ENCODE results near the gene TOMM40L.
"Not testable (repeated sequence)": the region's sequence is repeated elsewhere in the genome, so short reads cannot be mapped to it uniquely, and the experiment has no call there.

The TOMM40L gene

GRCh38 chr1:161219078-161219892, 6.6 kb upstream of the TOMM40L start:
- no peak for DNase-seq (ENCODE audit: low read depth in 2 of 3, low spot score in 2 of 3)

GRCh38 chr1:161220002-161220401, 5.9 kb upstream of the TOMM40L start:
- no peak for DNase-seq (ENCODE audit: low read depth in 2 of 3, low spot score in 2 of 3)

- DNase-seq (ENCODE audit: low read depth in 2 of 3, low spot score in 2 of 3) = no peak
These were observed 3.5 kb upstream of the TOMM40L start for GRCh38 chr1:161222175-161223019.

- DNase-seq (ENCODE audit: low read depth in 2 of 3, low spot score in 2 of 3) = no peak
These were observed 1.8 kb upstream of the TOMM40L start for GRCh38 chr1:161223805-161224694.

GRCh38 chr1:161224695-161225087, 1.2 kb upstream of the TOMM40L start:
- not testable (repeated sequence) for DNase-seq (ENCODE audit: low read depth in 2 of 3, low spot score in 2 of 3)

GRCh38 chr1:161225178-161225533, 704 bp upstream of the TOMM40L start:
- DNase-seq (ENCODE audit: low read depth in 2 of 3, low spot score in 2 of 3) = no peak

- no peak for DNase-seq (ENCODE audit: low read depth in 2 of 3, low spot score in 2 of 3)
These were observed 456 bp downstream of the TOMM40L start for GRCh38 chr1:161226320-161226711.

- DNase-seq (ENCODE audit: low read depth in 2 of 3, low spot score in 2 of 3) = no peak
These were observed 899 bp downstream of the TOMM40L start for GRCh38 chr1:161226759-161227158.

GRCh38 chr1:161227196-161227871, 1.5 kb downstream of the TOMM40L start:
- peak; percentile 62 to 96 (median 94) for DNase-seq (ENCODE audit: low read depth in 2 of 3, low spot score in 2 of 3)

- no peak for DNase-seq (ENCODE audit: low read depth in 2 of 3, low spot score in 2 of 3)
These were observed 2.2 kb downstream of the TOMM40L start for GRCh38 chr1:161228032-161228431.

- no peak for DNase-seq (ENCODE audit: low read depth in 2 of 3, low spot score in 2 of 3)
These were observed 4.0 kb downstream of the TOMM40L start for GRCh38 chr1:161229896-161230295.

- no peak for DNase-seq (ENCODE audit: low read depth in 2 of 3, low spot score in 2 of 3)
These were observed 4.9 kb downstream of the TOMM40L start for GRCh38 chr1:161230762-161231161.

GRCh38 chr1:161233102-161233501, 7.2 kb downstream of the TOMM40L start:
- no peak for DNase-seq (ENCODE audit: low read depth in 2 of 3, low spot score in 2 of 3)

GRCh38 chr1:161235957-161236775, 10.3 kb downstream of the TOMM40L start:
- DNase-seq (ENCODE audit: low read depth in 2 of 3, low spot score in 2 of 3) = no peak

- DNase-seq (ENCODE audit: low read depth in 2 of 3, low spot score in 2 of 3) = no peak
These were observed 12.2 kb downstream of the TOMM40L start, which contains the start of gene NR1I3 for GRCh38 chr1:161238039-161238473. Gene NR1I3, minus strand, starts transcription at chr1:161238203. Its CDS starts 1,638 bp downstream, at chr1:161236565.

GRCh38 chr1:161241682-161242081, 15.8 kb downstream of the TOMM40L start:
- no peak for DNase-seq (ENCODE audit: low read depth in 2 of 3, low spot score in 2 of 3)

GRCh38 chr1:161242313-161242712, 16.5 kb downstream of the TOMM40L start:
- DNase-seq (ENCODE audit: low read depth in 2 of 3, low spot score in 2 of 3) = no peak

- DNase-seq (ENCODE audit: low read depth in 2 of 3, low spot score in 2 of 3) = no peak
These were observed 19.0 kb downstream of the TOMM40L start for GRCh38 chr1:161244888-161245287.

- DNase-seq (ENCODE audit: low read depth in 2 of 3, low spot score in 2 of 3) = not testable (repeated sequence)
These were observed 24.2 kb downstream of the TOMM40L start for GRCh38 chr1:161250100-161250499.

GRCh38 chr1:161250829-161251228, 25.0 kb downstream of the TOMM40L start:
- DNase-seq (ENCODE audit: low read depth in 2 of 3, low spot score in 2 of 3) = no peak

Data from activated CD8-positive, alpha-beta memory T cell treated with anti-CD3 and anti-CD28 coated beads for 48 hours (primary cell).